HG03565 (cell line): ENCODE data around the gene HS3ST6.
"Not testable (repeated sequence)": the region's sequence is repeated elsewhere in the genome, so short reads cannot be mapped to it uniquely, and the experiment has no call there.

ENCODE experiments used
- ATAC-seq: cut with Tn5 transposase; IDR thresholded peaks from one replicate; pipeline ENCODE4 v1.9.1; 2021; ENCODE audit warnings: mild to moderate bottlenecking, moderate library complexity; ENCODE audit not compliant: unreplicated experiment

HS3ST6 gene

GRCh38 chr16:1929578-1930337 is 11.5 kb upstream of the HS3ST6 start:
- ATAC-seq = peak; percentile 86

DNA sequence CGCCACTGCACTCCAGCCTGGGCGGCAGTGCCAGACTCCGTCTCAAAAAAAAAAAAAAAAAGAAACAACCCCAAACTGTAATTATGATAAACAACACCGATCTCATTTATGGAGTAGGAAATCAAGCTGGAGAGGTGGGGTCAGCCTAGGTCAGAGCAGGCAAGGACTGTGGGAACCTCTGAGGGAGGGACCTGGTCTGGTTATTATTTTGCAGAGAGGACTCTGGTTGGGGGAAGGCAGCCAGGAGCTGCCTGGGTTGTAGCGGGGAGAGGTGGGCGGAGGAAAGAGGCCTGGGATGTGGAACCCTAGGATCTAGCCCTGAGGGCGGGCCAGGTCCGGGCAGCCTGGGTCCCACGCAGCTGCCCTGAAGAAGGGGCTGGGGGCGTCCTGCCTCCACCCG is 10.9 kb upstream of the HS3ST6 start:
- ATAC-seq = no peak

DNA sequence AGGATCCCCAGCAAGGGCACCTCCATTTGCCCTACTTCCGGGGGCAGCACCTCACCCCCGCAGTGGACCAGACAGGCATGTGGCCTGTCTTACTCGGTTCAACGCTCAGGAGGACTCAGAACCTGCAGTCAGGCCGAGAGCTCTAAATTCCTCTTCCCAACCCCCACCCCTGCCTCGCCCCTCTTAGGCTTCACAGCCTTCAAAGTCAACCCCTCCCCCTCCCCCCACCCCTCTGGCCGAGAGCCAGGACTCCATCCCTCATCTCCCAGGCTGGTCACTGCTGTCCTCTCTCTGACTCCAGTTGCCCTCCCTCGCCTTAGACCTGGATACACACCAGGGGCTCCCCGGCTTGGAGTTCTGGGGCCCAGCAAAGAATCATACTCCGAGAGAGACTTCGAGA is 8.1 kb upstream of the HS3ST6 start:
- no peak for ATAC-seq

GRCh38 chr16:1924095-1924494 is 5.9 kb upstream of the HS3ST6 start:
- no peak for ATAC-seq

- no peak for ATAC-seq
Measured at GRCh38 chr16:1923299-1924034, 5.3 kb upstream of the HS3ST6 start.

DNA sequence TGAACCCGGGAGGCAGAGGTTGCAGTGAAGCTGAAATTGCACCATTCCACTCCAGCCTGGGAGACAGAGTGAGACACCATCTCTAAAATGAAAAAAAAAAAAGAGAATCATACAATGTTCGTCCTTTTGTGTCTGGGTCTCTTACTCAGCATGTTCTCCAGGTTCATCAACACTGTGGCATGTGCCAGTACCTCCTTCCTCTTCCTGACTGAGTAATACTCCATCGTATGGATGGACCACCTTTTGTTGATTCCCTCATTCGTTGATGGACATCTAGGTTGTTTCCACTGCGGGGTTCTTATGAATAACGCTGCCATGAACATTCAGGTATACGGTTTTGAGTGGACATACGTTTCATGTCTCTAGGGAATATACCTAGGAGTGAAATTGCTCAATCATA is 4.1 kb upstream of the HS3ST6 start:
- no peak for ATAC-seq

- no peak for ATAC-seq
Measured at GRCh38 chr16:1920727-1921171, 2.5 kb upstream of the HS3ST6 start.

GRCh38 chr16:1920122-1920521 is 1.9 kb upstream of the HS3ST6 start:
- ATAC-seq = not testable (repeated sequence)

GRCh38 chr16:1919327-1919998 is 1.2 kb upstream of the HS3ST6 start:
- no peak for ATAC-seq

DNA sequence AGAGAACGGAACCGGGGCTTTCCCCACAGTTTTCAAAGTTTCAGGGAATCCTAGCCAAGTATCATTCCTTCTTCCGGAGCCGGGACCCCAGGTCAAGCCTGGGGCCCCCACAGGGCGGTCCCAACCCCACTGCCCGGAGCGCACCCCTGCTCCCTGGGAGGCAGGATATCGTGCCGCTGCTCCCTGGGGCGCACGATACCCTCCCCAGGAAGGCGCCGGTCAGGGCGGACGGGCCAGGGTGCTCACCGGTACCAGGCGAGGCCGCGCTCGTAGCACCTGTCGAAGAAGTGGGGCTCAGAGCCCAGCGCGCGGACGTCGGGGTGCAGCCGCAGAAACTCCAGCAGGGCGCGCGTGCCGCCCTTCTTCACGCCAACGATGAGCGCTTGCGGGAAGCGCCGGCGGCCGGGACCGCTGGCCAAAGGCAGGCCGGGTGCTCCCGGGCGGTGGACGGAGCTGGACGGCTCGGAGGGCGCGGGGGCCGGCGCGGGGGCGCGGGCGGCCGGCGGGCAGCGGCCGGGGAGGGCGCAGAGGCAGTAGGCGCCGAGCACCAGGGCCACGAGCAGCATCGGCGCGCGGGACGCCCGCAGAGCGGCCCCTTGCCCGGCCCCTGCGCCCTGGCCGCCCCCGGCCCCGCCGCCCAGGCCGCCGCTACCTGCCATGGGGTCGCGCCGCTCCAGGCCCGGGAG is 407 bp downstream of the HS3ST6 start:
- ATAC-seq = no peak

DNA sequence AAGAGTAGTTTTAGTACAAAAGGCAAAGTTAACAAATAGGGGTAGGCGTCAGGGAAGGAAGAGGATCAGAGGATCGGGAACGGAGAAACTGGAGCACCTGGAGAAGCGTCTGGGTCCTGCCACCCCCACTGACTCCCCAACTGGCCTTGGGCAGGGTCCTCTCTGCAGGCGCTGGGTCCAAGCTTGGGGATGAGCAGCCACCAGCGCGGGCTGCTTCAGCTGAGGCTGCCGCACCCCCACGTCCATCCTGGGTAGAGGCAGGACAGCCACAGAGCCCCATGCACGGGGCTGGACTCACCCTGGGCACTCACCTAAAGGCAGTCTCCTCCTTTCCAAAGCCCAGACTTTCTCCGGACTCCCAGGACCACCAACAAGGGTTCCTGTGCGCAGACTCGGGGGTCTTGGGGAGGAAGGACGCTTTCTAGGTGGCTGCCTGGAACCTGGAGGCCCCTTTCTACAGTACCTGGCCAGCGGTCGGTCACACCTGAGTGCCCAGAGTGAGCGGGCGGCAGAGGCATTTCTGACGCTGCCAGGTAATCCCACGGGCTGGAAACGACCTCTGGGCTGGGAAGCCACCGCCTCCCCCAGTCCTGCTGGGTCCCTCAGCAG is 1.1 kb downstream of the HS3ST6 start:
- ATAC-seq = no peak

DNA sequence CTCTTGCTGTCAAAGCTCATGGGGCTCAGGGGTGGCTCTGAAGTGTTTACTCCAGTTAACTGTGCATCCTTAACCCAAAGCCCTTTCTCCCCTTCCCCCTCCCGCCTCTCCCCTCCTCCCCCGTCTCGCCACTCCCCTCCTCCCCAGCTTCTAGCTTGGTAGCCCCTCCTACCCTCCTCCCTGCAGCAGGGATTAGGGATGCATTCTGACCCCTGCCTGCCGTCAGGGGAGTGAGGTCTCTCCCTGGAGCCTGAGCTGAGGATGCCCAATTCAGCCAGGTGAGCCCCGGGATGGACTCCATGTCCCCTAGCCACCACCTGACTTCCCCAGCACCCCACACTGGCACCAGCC is 1.6 kb downstream of the HS3ST6 start:
- no peak for ATAC-seq

DNA sequence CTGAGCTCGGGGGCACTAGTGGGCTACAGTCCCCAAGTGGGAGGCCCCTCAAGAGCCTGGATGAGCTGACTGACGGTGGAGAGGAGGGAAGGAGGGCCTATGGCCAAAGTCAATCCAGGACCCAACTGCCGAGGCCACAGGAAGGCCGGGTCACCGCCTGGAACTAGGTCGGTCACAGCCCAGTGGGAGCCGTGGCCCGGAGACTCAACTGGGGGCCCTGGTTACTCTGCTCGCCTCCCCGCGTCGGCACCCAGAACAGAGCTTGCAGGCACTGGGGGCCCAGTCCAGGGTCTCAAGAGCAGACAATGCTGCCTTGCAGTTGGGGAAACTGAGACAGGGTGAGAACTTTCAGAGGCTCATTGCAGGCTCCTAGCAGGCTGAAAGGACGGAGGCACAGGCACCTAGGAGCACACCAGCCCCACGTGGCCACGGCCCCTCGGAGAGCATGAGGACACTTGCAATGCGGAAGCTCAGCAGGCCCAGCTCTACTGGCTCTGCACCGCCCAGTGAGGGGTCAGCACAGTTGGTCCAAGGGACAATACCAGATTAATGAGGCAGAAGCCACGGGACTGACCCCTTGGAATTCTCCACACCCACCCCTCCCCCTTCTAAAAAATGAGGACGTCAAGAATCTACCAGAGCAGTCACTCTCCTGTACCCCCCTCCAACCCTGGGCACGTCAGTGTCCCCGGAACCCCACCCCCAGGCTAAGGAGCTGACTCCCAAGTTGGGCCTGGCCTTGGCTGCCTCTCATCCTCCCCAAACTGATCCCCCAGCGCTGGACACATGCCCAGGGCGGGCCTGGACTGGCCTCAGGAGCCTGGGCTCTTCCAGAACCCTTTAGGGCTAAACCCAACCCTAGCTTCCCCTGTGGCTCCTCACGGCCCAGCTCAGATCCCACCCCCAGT is 2.2 kb downstream of the HS3ST6 start:
- ATAC-seq = no peak

DNA sequence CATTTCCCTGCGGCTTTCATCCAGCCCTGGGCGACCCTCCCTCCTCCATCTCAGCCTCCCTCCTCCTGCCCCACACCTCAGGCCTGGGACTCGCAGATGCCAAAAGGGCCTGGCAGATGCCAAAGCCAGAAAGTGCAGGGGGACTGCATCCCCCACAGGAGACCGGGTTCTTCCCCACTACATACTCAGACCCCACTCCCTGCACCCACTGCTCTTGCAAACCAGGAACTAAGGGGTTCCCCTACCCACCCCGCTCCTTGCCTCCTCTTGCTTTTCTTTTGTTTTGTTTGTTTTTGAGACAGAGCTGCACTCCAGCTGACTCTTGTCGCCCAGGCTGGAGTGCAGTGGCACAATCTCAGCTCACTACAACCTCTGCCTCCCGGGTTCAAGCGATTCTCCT is 3.2 kb downstream of the HS3ST6 start:
- ATAC-seq = no peak

GRCh38 chr16:1914084-1914608 is 4.1 kb downstream of the HS3ST6 start:
- no peak for ATAC-seq

- ATAC-seq = no peak
Measured at GRCh38 chr16:1913327-1914083, 4.7 kb downstream of the HS3ST6 start.

GRCh38 chr16:1912215-1912543 is 6.0 kb downstream of the HS3ST6 start:
- no peak for ATAC-seq

GRCh38 chr16:1911467-1912214 is 6.6 kb downstream of the HS3ST6 start:
- ATAC-seq = no peak
